ENCODE data around the gene DPH6. TPM values are rescaled to one million over a fixed set of nuclear protein-coding genes. Genes with fewer than 3 reads are reported as not detected.

The DPH6 gene
- polyA plus RNA-seq, 3 donors, result 17.2 to 21.0 (median 21.0) TPM

DNA sequence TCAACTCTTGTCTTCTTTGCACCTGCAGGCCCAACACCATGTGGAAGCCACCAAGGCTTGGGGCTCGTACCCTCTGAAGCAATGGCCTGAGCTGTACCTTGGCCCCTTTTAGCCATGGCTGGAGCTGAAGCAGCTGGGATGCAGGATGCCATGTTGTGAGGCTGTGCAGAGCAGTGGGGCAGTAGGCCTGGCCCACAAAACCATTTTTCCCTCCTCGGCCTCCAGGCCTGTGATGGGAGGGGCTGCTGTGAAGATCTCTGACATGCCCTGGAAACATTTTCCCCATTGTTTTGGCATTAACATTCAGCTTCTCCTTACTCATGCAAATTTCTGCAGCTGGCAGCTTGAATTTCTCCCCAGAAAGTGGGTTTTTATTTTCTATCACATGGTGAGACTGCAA lies 58.5 kb downstream of the DPH6 start:
- no peak for DNase-seq (ENCODE audit: low read depth in 3 of 3, low spot score in 2 of 3)

GRCh38 chr15:35486296-35486695 lies 59.7 kb downstream of the DPH6 start:
- DNase-seq (ENCODE audit: low read depth in 3 of 3, low spot score in 2 of 3), result no peak

DNA sequence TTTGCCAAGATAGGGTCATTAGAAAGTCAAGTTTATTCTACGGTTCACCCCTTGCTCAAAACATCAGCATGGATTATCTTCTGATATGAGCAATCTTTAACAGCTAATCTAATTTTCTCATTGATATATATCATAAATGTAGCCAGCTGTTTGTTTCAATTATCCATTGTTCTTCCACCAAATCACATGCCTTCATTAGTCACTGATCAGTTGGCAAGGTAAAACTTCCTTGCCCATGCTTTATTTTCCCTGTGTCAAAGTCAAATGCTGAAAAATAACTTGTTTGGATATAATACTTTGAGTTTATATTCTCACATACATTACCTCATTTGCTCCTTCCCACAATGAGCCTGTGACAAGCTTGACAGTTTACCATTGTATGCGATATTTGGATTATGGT lies 60.6 kb downstream of the DPH6 start:
- no peak for DNase-seq (ENCODE audit: low read depth in 3 of 3, low spot score in 2 of 3)

DNA sequence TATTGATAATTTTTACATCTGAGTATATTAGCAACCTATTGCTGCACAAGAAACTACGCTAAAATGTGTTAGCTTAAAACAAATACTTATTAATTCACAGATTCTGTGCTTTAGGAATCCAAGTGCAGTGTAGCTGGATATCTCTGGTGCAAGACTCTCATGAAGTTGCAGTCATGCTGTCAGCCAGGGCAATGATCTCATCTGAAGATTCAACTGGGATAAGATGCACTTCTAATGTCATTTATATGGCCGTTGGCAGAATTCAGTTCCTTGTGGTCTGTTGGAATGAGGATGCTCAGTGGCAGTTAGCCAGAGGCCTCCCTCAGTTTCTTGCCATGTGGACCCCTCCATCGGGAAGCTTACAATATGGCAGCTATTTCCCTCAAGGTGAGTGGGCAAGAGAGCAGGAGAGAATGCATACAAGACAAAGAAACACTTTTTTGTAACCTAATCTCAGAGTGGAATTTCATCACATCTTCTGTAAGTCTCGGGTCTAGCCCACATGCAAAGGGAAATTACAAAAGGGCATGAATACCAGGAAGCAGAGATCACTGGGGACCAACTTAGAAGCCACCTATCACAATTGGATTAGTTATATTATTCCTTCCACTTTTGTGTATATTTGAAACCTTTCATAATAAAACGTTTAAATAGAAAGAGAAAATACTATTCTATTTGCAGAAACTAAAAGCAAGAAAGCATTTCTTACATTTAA lies 61.6 kb downstream of the DPH6 start:
- DNase-seq (ENCODE audit: low read depth in 3 of 3, low spot score in 2 of 3), result no peak

GRCh38 chr15:35481992-35482391 lies 64.0 kb downstream of the DPH6 start:
- DNase-seq (ENCODE audit: low read depth in 3 of 3, low spot score in 2 of 3), result no peak

DNA sequence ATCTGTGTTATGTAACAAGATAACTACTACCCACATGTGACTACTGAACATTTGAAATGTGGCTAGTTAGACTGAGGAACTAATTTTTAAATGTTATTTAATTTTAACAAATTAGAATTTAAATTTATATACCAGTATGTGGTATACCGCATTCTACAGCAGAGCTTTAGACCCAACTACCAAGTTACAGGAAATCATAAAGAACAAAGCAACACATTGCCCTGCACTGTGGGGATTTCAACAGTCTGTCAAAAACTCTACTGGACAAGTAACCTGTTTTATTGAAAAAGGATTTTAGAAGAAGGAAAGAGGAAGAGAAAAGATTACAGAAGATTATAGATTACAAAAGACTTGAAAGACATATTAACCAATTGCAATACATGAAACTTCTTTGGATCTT lies 64.9 kb downstream of the DPH6 start:
- DNase-seq (ENCODE audit: low read depth in 3 of 3, low spot score in 2 of 3), result no peak

- no peak for DNase-seq (ENCODE audit: low read depth in 3 of 3, low spot score in 2 of 3)
Observed at GRCh38 chr15:35479423-35479822, 66.5 kb downstream of the DPH6 start.

DNA sequence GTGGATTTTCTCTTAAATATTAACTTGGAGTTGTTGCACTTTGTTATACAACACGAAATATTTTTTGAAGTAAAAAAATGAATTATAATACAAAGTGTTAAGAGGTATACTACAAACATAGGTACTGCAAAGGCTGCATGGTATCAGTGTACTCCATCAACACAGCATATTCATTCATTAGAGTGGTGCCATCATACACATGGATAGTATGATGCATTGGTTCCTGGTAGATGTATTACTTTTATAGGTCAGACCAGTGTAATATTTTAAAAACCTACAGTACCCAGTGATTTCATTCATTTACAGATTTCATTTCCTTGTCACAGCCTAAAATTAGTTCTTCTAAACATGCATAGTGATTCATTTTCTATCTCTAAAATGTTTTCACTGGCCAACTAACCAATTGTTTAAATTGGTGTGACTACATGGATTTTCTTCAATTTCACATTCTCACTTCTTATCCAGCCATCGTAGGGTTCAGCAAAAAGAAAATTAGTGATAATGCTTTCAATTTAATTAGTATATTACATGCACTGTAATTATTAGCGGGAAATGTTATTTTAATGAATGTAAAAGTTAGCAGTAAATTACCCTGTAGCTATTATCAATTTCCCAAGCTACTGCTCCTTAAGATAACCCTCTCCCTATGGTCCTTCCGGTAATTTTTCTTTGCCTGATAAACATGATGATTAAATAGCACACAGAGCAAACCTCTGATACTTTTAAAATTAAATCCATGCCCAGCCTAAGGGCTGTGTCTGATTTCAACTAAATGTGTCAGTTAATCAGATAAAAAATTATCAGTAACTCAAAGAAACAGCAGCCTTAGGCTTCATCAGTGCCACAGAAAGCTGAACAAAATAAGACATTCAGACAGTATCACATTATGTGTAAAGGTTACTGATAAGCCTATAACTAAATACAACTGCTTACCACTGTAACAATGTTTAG lies 68.4 kb downstream of the DPH6 start:
- DNase-seq (ENCODE audit: low read depth in 3 of 3, low spot score in 2 of 3), result no peak

DNA sequence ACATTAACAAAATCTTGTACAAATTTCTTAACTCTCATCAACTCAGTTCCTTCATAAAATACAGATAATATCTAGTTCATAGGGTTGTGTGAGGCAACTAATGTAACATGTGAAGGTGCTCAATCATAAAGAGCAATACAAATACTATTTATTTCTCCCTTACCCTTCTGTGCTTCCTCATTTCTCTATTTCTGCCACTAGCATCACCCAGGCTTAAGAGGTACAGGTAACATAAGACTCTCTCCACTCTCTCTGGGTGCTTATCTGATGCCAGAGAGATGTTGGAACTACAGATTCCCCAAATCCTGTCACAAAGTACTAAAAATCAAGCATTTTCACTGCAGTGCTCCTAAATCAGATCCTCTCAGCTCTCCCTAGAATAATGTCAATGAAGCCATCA lies 74.9 kb downstream of the DPH6 start:
- DNase-seq (ENCODE audit: low read depth in 3 of 3, low spot score in 2 of 3), result no peak

DNA sequence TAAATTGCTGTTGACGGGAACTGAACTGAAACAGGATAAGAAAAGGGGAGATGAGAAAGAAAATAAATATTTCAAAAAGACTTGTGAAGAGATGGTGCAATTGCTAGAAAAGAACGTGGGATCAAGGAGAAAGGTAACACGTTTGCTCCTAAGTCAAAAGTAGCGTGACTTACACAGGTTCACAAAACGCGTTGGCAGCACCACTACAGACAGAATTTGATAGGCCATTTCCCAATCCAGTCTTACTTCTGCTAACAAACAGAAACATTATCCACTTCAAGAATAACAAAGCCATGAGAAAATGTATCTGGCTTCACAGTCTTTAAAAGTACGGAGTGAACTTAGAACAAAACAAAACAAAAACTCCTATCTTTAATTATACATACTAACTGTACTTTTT lies 75.5 kb downstream of the DPH6 start:
- DNase-seq (ENCODE audit: low read depth in 3 of 3, low spot score in 2 of 3), result no peak

- no peak for DNase-seq (ENCODE audit: low read depth in 3 of 3, low spot score in 2 of 3)
Observed at GRCh38 chr15:35466476-35466875, 79.5 kb downstream of the DPH6 start.

DNA sequence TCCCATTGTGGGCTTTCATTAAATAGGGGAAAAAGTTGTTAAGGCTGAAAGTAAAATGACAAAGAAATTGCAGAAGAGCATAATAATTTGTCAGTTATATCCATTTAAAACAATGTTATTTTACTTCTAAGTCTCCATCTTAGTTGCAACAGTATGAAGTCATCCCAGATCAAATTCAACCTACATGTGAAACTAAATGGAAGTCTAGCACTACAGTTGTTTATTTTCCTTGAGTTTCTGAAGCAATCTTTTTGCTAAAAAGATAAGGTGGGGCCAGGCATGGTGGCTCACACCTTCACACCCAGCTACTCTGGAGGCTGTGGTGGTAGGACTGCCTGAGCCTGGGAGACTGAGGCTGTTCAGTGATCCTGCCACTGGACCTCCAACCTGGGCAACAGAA lies 80.2 kb downstream of the DPH6 start:
- no peak for DNase-seq (ENCODE audit: low read depth in 3 of 3, low spot score in 2 of 3)

GRCh38 chr15:35460616-35461015 lies 85.3 kb downstream of the DPH6 start:
- no peak for DNase-seq (ENCODE audit: low read depth in 3 of 3, low spot score in 2 of 3)

GRCh38 chr15:35458176-35458856 lies 87.6 kb downstream of the DPH6 start:
- no peak for DNase-seq (ENCODE audit: low read depth in 3 of 3, low spot score in 2 of 3)

- no peak for DNase-seq (ENCODE audit: low read depth in 3 of 3, low spot score in 2 of 3)
Observed at GRCh38 chr15:35455201-35455600, 90.8 kb downstream of the DPH6 start.

DNA sequence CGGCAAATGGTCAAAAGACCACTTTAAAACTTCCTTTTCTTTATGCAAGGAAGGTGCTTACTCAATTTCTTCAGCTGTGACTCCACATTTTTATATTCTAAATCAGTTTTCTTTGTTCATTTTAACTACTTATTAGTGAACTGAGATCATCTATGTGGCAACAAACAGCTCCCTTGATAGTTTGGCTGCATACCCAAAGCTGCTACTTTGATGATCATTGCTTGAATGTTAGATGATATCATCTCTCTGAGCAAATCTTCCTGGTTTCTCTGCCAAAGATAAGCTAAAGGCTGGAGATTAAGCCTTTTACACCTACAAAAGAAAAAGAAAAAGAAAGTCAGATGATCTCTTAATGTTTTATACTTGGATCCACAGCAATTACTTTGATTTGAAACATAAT lies 95.5 kb downstream of the DPH6 start:
- no peak for DNase-seq (ENCODE audit: low read depth in 3 of 3, low spot score in 2 of 3)

DNA sequence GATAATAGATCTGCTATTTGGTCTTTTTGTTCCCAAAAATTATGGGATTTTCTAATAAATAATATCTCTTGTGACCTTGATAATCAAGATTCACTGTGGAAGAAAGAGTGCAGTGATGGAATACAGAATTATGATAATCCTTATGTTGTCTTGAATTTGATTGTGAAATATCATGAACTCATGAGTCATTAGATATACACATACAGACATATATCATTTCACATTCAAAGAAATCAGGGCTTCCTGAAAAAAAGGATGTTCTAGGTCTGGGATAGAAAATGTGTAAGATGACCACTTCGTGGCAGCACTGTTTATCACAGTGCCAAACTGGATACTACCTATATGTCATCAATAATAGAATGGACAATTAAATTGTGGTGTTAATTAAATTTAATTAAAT lies 97.7 kb downstream of the DPH6 start:
- no peak for DNase-seq (ENCODE audit: low read depth in 3 of 3, low spot score in 2 of 3)

DNA sequence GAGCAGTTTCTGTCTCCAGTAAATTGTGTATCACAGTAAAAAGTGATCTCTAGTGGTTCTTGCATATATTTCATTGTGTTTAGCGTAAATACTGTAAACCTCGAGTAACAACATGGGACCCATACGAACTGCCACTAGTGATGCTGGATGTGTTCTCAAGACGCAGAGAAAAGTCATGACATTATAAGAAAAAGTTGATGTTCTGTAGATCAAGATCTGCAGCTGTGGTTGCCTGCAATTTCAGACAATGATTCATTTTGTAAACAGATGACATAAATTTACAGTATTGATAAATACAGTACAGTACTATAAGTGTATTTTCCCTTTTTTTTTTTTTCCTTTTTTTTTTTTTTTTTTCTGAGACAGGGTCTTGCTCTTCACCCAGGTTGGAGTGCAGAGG lies 100.1 kb downstream of the DPH6 start:
- DNase-seq (ENCODE audit: low read depth in 3 of 3, low spot score in 2 of 3), result no peak

DNA sequence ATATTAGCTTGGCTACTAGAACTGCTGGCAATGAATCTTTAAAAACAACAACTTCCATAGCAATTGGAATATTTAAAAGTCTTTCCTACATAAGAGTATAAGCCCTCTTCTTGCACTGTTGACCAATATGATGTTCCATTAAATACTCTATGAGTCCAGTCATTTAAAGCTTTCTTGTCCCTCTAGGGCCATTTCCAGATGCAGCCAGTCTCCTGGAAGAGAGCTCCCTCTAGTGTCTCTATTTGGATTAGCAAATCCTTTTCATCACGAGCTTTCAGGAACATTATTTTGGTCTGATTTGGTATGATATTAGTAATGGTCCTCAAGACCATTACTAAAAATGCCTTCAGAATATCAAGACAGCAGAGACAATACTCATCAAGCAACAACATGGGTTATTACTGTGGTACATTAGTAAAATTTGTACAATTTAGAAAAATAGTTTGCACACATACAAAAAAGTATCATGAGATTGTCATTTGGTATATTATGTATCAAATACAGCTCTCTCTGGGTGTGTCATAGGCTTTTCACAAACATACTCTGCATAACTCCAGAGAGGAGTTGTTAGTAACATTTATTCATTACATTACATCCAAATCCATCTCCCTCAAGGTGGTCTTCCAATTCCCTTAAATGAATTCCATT lies 101.3 kb downstream of the DPH6 start:
- DNase-seq (ENCODE audit: low read depth in 3 of 3, low spot score in 2 of 3), result no peak

- DNase-seq (ENCODE audit: low read depth in 3 of 3, low spot score in 2 of 3), result no peak
Observed at GRCh38 chr15:35443376-35443775, 102.6 kb downstream of the DPH6 start.

GRCh38 chr15:35442742-35443141 lies 103.2 kb downstream of the DPH6 start:
- no peak for DNase-seq (ENCODE audit: low read depth in 3 of 3, low spot score in 2 of 3)
